ENCODE results near the gene IL18R1.

GRCh38 chr2:102355526-102356380 is at the start of gene IL18R1:
- TF ChIP-seq CTCF (IDR thresholded peaks at IDR 0.05; ENCODE audit: low read depth, low read length, poor library complexity, severe bottlenecking) (peak; percentile 74), EZH2phosphoT487 (IDR thresholded peaks at IDR 0.05; ENCODE audit: borderline replicate concordance, low read length) (no peak)
